HepG2 (cell line): ENCODE data around the gene LAMP1.

Experiments
- DR1 ChIP-seq: sonication (generic); formaldehyde crosslinking; IDR thresholded peaks from 2 replicates; pipeline ENCODE4 v1.8.0; 2021; ENCODE audit warnings: mild to moderate bottlenecking, missing genetic modification reagents, inconsistent platforms
- NCOA1 ChIP-seq: sonication (generic); formaldehyde crosslinking; IDR thresholded peaks from 2 replicates; pipeline ENCODE4 v1.9.0; 2021; ENCODE audit warnings: missing genetic modification reagents
- POLR2A ChIP-seq, 2 experiments: IDR thresholded peaks; 2 replicates each; pipeline ENCODE4 v1.6.1; 2011; ENCODE audit warnings: low read depth in 2 of 2, low read length in 2 of 2, mild to moderate bottlenecking in 1 of 2, moderate library complexity in 1 of 2; ENCODE audit not compliant: insufficient read depth in 1 of 2
- SNAI1 ChIP-seq: sonication (generic); formaldehyde crosslinking; IDR thresholded peaks from 2 replicates; pipeline ENCODE4 v1.5.0; 2020; ENCODE audit warnings: mild to moderate bottlenecking, missing genetic modification reagents, borderline replicate concordance
- ZFP36 ChIP-seq: fragments of 150-350 bp; IDR thresholded peaks from 2 replicates; pipeline ENCODE4 v1.6.1; 2018; ENCODE audit warnings: borderline replicate concordance, low read length, low read depth; ENCODE audit not compliant: partially characterized antibody
- ZNF121 ChIP-seq: sonication (generic); formaldehyde crosslinking; IDR thresholded peaks from 2 replicates; pipeline ENCODE4 v1.5.0; 2020; ENCODE audit warnings: mild to moderate bottlenecking, missing genetic modification reagents

- TF ChIP-seq POLR2A (IDR thresholded peaks at IDR 0.05; ENCODE audit: insufficient read depth in 1 of 2, low read depth in 2 of 2, low read length in 2 of 2): no peak
- TF ChIP-seq ZNF121 (CRISPR knock-in tag): no peak
- no peak for TF ChIP-seq DR1 (CRISPR knock-in tag)
- no peak for TF ChIP-seq NCOA1 (CRISPR knock-in tag)
- no peak for TF ChIP-seq SNAI1
- no peak for TF ChIP-seq ZFP36
These were observed 23.0 kb upstream of the LAMP1 start for GRCh38 chr13:113273851-113274590.
